ENCODE data around the gene ORC1.

Gene ORC1

GRCh38 chr1:52341655-52342260 is 62.5 kb downstream of the ORC1 start:
- DNase-seq (ENCODE audit: low read depth) = no peak

GRCh38 chr1:52337439-52337838 is 66.8 kb downstream of the ORC1 start:
- DNase-seq (ENCODE audit: low read depth) = no peak

- DNase-seq (ENCODE audit: low read depth) = no peak
Observed at GRCh38 chr1:52334906-52335528, 69.2 kb downstream of the ORC1 start.

GRCh38 chr1:52332411-52332810 is 71.8 kb downstream of the ORC1 start:
- no peak for DNase-seq (ENCODE audit: low read depth)

- DNase-seq (ENCODE audit: low read depth) = no peak
Observed at GRCh38 chr1:52328615-52329014, 75.6 kb downstream of the ORC1 start.

- no peak for DNase-seq (ENCODE audit: low read depth)
Observed at GRCh38 chr1:52325786-52326185, 78.4 kb downstream of the ORC1 start.

GRCh38 chr1:52323731-52324130 is 80.5 kb downstream of the ORC1 start:
- DNase-seq (ENCODE audit: low read depth) = no peak

All from activated T-cell treated with anti-CD3 and anti-CD28 coated beads for 24 hours (primary cell).